NCI-H146 treated with DMSO at 0.1 percent for 48 hours (cell line): Measurements from ENCODE around the gene TMEM132A.
A peak's percentile ranks its signal among the peaks of the same experiment; 100 is the strongest.
"Not testable (repeated sequence)": the region's sequence is repeated elsewhere in the genome, so short reads cannot be mapped to it uniquely, and the experiment has no call there.

Source experiments
- DNase-seq: peaks from one replicate; lab custom pipeline; 2025; ENCODE audit not compliant: unreplicated experiment; lab: John Stamatoyannopoulos, UW

Gene TMEM132A

DNA sequence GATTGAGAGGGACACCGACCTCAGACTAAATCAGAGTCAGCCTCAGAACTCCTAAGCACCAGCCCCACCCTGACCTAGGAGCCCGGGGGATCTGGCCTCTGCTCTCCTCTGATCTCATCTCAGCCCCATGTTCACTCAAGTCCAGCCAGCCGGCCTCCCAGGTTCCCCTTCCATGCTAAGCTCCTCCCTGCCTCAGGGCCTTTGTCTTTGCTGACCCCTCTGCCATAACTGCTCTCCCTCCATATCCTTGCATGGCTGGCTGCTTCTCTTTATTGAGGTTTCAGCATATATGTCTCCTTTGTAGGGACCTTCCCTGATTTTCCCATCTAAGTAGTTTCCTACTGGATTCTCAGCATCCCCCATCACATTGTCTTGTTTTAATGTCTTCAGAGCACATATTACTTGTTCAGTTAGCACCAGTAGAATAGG lies 28.5 kb downstream of the TMEM132A start:
- no peak for DNase-seq

DNA sequence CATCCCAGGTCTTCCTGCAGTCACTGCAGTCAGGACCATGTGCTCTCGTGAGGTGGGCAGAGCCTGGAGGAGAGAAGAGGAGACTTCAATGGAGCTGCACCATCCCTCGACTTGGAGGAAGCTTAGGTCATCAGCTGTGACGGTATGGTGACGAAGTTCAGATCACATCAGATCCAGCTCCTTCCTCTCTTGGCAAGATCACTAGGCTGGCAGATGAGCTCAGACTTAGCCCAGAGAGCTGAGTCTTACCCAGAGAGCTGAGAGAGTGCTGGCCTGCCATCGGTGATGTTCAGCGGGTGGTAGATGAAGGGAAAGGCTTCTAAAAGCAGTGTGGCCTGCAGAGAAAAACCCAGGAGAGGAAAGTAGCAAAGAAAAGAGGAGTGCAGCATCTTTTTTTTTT lies 29.5 kb downstream of the TMEM132A start:
- no peak for DNase-seq

- DNase-seq: no peak
These were observed 30.2 kb downstream of the TMEM132A start for GRCh38 chr11:60954421-60954820.

DNA sequence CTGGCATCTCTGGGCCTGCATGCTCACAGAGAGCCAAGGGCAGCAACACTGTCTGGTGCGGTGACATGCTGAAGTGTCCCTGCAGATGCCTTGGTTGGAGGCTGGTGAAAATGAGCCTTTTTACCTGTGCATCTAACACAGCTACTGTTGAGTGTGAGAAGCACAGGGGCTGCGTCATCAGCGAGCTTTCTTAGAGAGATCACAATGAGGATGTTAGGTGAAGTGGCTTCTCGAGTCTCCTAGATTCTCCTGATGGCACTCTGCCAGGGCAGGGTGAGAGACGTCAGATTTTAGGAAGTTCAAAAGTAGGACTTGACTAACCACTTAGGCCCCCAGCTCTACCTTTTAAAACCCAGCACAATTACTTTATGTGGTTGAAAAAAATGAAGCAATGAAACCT lies 31.3 kb downstream of the TMEM132A start:
- DNase-seq: no peak

- DNase-seq: no peak
These were observed 32.9 kb downstream of the TMEM132A start for GRCh38 chr11:60957188-60957587.

- DNase-seq: no peak
These were observed 35.2 kb downstream of the TMEM132A start for GRCh38 chr11:60959431-60959830.

DNA sequence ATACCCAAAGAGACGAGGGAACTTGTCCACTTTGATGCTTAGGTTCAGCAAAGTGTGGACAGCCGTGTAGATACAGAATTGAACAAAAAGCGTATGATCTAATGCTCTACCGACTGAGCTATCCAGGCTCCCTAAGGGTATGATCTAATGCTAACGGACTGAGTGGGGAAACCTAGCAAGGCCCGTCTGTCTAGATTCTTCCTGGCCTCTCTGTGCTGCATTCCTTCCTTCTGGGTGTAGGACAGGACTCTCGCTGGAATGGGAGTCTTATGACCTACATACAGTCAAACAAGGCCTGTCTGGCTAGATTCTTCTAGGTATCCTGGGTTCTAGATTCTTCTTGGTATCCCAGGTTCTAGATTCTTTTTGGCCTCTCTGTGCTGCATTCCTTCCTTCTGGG lies 36.1 kb downstream of the TMEM132A start:
- no peak for DNase-seq

- DNase-seq: no peak
These were observed 40.5 kb downstream of the TMEM132A start for GRCh38 chr11:60964801-60965200.

- DNase-seq: no peak
These were observed 42.6 kb downstream of the TMEM132A start for GRCh38 chr11:60966890-60967289.

GRCh38 chr11:60968223-60968622 lies 44.0 kb downstream of the TMEM132A start:
- DNase-seq: no peak

GRCh38 chr11:60970369-60970774 lies 46.1 kb downstream of the TMEM132A start:
- peak; percentile 30 for DNase-seq

GRCh38 chr11:60970890-60971289 lies 46.6 kb downstream of the TMEM132A start:
- no peak for DNase-seq

- DNase-seq: no peak
These were observed 47.3 kb downstream of the TMEM132A start, which contains the start of gene CD6 for GRCh38 chr11:60971520-60971919. Gene CD6, plus strand, starts transcription at chr11:60971680. Its CDS starts 186 bp downstream, at chr11:60971866.

GRCh38 chr11:60972182-60973030 lies 48.1 kb downstream of the TMEM132A start:
- DNase-seq: no peak

DNA sequence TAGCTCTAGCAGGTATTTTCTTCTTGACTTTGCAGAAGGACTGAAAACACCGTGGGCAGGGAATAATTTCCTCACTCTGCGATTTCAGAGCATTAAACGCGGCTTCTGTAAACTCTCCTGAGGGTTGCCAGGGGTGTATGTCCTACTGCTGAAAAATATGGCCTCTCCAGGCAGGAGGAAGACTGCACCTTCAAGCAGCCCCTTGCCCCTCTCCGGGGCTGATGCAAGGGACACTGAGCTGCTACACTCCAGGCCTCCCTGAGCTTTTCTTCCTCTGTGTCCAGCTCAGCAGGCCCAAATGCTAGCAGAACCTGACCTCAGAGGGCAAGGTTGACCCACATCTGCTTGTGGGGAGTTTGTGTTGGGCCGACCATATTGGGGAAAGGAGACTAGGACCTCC lies 49.4 kb downstream of the TMEM132A start:
- DNase-seq: no peak

DNA sequence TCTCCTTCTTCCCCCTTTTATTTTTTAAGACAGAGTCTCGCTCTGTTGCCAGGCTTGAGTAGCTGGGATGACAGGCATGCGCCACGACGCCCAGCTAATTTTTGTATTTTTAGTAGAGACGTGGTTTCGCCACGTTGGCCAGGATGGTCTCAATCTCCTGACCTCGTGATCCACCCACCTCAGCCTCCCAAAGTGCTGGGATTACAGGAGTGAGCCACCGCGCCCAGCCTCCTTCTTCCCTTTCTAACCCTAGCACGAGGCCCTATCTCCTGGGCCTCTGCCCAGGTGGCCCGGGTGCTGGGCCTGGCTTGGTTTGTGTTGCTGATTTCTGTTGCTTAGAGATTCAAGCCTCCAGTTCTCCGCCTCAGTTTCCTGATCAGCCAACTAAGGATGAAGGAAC lies 50.1 kb downstream of the TMEM132A start:
- not testable (repeated sequence) for DNase-seq

GRCh38 chr11:60974726-60975125 lies 50.5 kb downstream of the TMEM132A start:
- no peak for DNase-seq

DNA sequence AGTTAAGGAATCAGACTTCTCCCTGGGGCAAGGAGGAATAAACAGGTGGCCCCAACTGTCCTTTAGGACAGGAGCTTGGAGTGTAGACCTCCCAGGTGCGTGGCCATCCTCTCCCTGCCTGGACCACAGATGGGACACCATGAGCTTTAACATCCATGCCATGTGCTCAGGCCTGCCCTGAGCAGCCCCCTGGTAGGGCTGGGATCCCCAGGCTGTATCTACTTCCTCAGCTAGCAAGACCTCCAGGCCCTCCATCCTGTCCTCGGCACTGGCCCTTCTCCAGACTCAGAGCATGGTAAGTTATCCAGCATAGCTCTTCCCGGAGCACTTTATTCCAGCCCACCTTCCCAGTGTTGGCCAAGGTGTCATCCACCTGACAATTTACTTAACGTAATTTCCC lies 53.0 kb downstream of the TMEM132A start:
- no peak for DNase-seq

DNA sequence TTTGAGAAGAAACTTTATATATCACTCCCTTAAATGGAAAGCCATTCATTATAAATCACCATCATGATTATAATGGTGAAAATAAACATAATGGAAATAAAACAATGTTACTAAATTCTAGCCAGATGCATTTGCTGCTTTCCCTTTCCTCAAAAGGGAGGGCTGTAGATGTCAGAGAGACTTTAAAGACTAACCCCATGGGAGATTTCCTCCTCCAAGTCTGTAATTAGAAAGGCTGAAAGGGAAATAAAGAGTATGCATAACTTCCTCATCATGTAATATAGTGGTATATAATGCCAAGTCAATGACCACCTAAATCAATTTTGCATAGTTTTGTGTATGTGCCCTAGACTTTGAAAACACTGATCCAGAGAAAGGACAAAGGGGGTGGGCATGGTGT lies 53.6 kb downstream of the TMEM132A start:
- no peak for DNase-seq

GRCh38 chr11:60978546-60979380 lies 54.5 kb downstream of the TMEM132A start:
- DNase-seq: no peak

- no peak for DNase-seq
These were observed 57.3 kb downstream of the TMEM132A start for GRCh38 chr11:60981515-60981914.

DNA sequence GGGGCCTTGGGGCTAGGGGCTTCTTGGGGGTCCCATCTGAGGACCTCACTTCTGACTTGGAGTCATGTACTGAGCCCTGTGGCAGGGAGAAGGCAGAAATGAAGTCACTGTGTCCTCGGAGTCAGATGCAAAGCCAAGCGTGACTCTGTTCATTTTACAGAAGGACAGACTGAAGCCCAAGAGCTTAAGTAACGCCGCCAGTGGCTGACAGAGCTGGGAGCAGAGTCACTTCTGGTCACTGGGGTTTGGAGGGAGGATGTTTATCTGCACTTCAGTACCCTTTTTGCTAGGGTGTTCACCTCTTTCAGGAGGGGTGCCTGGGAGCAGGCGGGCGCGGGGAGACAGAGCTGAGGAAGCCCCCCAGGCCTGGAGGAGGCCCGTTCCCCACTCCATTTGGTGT lies 57.9 kb downstream of the TMEM132A start:
- DNase-seq: no peak
